ENCODE results near the gene AGPAT3. TPM values are rescaled to one million over a fixed set of nuclear protein-coding genes. Genes with fewer than 3 reads are reported as not detected.

AGPAT3 gene
- total RNA-seq, 1 donor from 2014 or later: 65.9 TPM

DNA sequence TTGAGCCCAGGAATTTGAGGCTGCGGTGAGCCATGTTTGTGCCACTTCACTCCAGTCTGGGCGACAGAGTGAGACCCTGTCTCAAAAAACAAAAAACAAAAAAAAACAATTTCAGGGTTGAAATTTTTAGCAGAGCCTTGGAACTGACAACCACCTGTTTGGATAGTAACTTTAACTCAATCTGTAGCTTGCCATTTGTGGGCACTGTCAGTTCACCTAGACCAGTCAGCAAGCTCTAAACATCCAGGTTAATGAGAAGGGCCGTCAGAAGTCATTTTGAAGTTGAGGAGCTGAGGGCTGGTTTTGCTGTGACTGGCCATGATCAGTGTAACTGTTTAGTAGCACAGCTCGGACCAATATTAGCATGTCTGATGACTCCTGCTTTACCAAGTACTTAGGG is 155.5 kb downstream of the AGPAT3 start:
- no peak overlapping the region for H3K4me3 ChIP-seq
- no peak overlapping the region for H3K27ac ChIP-seq
- peaks cover 2 to 7% of the 10 kb centered on the region in 2 donors for H3K4me1 ChIP-seq
- H3K9me3 ChIP-seq: no peaks in the 10 kb centered on the region
- no peaks in the 10 kb centered on the region for H3K36me3 ChIP-seq
- H3K27me3 ChIP-seq: no peaks in the 10 kb centered on the region
- TF ChIP-seq CTCF (IDR thresholded peaks at IDR 0.05): no peak
- no peak for DNase-seq (ENCODE audit: low spot score in 2 of 2)
- intact Hi-C loops (cut with DNase I): no loop called here

DNA sequence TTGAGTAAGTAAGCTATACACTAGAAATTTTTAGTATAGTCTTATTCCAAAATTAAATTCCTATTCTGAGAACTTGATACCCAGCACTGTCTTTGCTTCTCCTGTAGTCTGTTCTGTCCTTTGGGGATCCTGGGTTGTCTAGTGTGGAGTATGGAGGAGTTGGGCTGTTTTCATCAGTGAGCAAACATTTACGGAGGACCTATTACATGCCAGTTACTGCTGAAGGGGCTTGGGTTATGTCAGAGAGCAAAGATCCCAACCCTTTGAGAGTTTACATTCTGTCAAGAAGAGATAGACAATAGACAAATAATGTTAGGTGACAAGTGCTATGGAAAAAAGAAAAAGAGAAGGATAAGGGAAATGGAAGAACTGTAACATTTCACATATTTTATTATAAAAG is 156.0 kb downstream of the AGPAT3 start:
- no peak for TF ChIP-seq CTCF (IDR thresholded peaks at IDR 0.05)
- no peaks in the 10 kb centered on the region for H3K36me3 ChIP-seq
- DNase-seq (ENCODE audit: low spot score in 2 of 2): no peak
- intact Hi-C loops (cut with DNase I): no loop called here
- H3K27me3 ChIP-seq: no peaks in the 10 kb centered on the region
- H3K9me3 ChIP-seq: no peaks in the 10 kb centered on the region
- no peak overlapping the region for H3K4me3 ChIP-seq
- H3K4me1 ChIP-seq: peaks cover 2 to 7% of the 10 kb centered on the region in 2 donors
- no peak overlapping the region for H3K27ac ChIP-seq

GRCh38 chr21:44024257-44024656 is 159.2 kb downstream of the AGPAT3 start:
- Histone ChIP-seq H3K27ac (no peak overlapping the region), H3K4me3 (no peak overlapping the region), H3K27me3 (no peaks in the 10 kb centered on the region), H3K4me1 (peaks cover 2 to 7% of the 10 kb centered on the region in 2 donors), H3K36me3 (no peaks in the 10 kb centered on the region), H3K9me3 (no peaks in the 10 kb centered on the region)
- intact Hi-C loops (cut with DNase I): no loop called here
- TF ChIP-seq CTCF (IDR thresholded peaks at IDR 0.05): no peak
- DNase-seq (ENCODE audit: low spot score in 2 of 2): no peak

GRCh38 chr21:44024887-44025353 is 159.9 kb downstream of the AGPAT3 start:
- peak in 1 of 2 donors; percentile 71 for DNase-seq (ENCODE audit: low spot score in 2 of 2)
- H3K4me3 ChIP-seq: no peak overlapping the region
- H3K4me1 ChIP-seq: peaks cover 2 to 7% of the 10 kb centered on the region in 2 donors
- no peaks in the 10 kb centered on the region for H3K36me3 ChIP-seq
- no peaks in the 10 kb centered on the region for H3K9me3 ChIP-seq
- no peak for TF ChIP-seq CTCF (IDR thresholded peaks at IDR 0.05)
- peak overlapping the region; percentile 12 to 21 for H3K27ac ChIP-seq
- intact Hi-C loops (cut with DNase I): no loop called here
- no peaks in the 10 kb centered on the region for H3K27me3 ChIP-seq

- no peaks in the 10 kb centered on the region for H3K9me3 ChIP-seq
- peaks cover 3% of the 10 kb centered on the region in 2 donors for H3K36me3 ChIP-seq
- H3K4me1 ChIP-seq: peaks cover 2 to 3% of the 10 kb centered on the region in 2 donors
- no peak for DNase-seq (ENCODE audit: low spot score in 2 of 2)
- TF ChIP-seq CTCF (IDR thresholded peaks at IDR 0.05): no peak
- H3K27me3 ChIP-seq: no peaks in the 10 kb centered on the region
- intact Hi-C loops (cut with DNase I): no loop called here
- no peak overlapping the region for H3K4me3 ChIP-seq
- no peak overlapping the region for H3K27ac ChIP-seq
Observed at GRCh38 chr21:44027607-44028286, 162.7 kb downstream of the AGPAT3 start.

Measured in ascending aorta (tissue), 2 donors.